ENCODE measurements around the gene PCNX2. TPM values are rescaled to one million over a fixed set of nuclear protein-coding genes. Genes with fewer than 3 reads are reported as not detected.
A peak's percentile ranks its signal among the peaks of the same experiment; 100 is the strongest.

PCNX2 gene
- total RNA-seq, 1 experiment from 2014 or later, result 63.4 TPM

- Mint-ChIP-seq H3K27ac (ENCODE audit: unreplicated experiment) (peak overlapping the region; percentile 43), H3K36me3 (ENCODE audit: insufficient read depth, unreplicated experiment) (no peaks in the 10 kb centered on the region), H3K4me1 (ENCODE audit: low read depth, unreplicated experiment) (peaks cover 78% of the 10 kb centered on the region), H3K27me3 (ENCODE audit: unreplicated experiment) (no peaks in the 10 kb centered on the region), H3K4me3 (ENCODE audit: low read depth, unreplicated experiment) (peak overlapping the region; percentile 17), H3K9me3 (ENCODE audit: low read depth, unreplicated experiment) (no peaks in the 10 kb centered on the region)
- TF ChIP-seq CTCF (IDR thresholded peaks at IDR 0.05; ENCODE audit: unreplicated experiment), result no peak
- CTCF ChIA-PET, result interaction anchor here (0.6 to 1.4 kb wide), 4 partner anchors 8 to 814 kb away, joined by 3 to 5 read pairs (median 3); no protein-coding TSS in a partner anchor
- no TSS peak for BruUV-seq (replicated peaks)
- no peak for DNase-seq
- intact Hi-C loops (cut with micrococcal nuclease; ENCODE audit: unreplicated experiment), result no loop called here
Observed at GRCh38 chr1:233340031-233340555, 44.6 kb upstream of the PCNX2 start.

- no peak for TF ChIP-seq CTCF (IDR thresholded peaks at IDR 0.05; ENCODE audit: unreplicated experiment)
- Mint-ChIP-seq H3K27ac (ENCODE audit: unreplicated experiment) (no peak overlapping the region), H3K4me1 (ENCODE audit: low read depth, unreplicated experiment) (peaks cover 72% of the 10 kb centered on the region), H3K36me3 (ENCODE audit: insufficient read depth, unreplicated experiment) (no peaks in the 10 kb centered on the region), H3K4me3 (ENCODE audit: low read depth, unreplicated experiment) (no peak overlapping the region), H3K27me3 (ENCODE audit: unreplicated experiment) (no peaks in the 10 kb centered on the region), H3K9me3 (ENCODE audit: low read depth, unreplicated experiment) (no peaks in the 10 kb centered on the region)
- intact Hi-C loops (cut with micrococcal nuclease; ENCODE audit: unreplicated experiment), result no loop called here
- no peak for DNase-seq
- BruUV-seq (replicated peaks), result no TSS peak
- CTCF ChIA-PET, result interaction anchor here (0.8 kb wide), 1 partner anchor 13 kb away, joined by 3 read pairs; no protein-coding TSS in a partner anchor
Observed at GRCh38 chr1:233338102-233338501, 42.6 kb upstream of the PCNX2 start.

DNA sequence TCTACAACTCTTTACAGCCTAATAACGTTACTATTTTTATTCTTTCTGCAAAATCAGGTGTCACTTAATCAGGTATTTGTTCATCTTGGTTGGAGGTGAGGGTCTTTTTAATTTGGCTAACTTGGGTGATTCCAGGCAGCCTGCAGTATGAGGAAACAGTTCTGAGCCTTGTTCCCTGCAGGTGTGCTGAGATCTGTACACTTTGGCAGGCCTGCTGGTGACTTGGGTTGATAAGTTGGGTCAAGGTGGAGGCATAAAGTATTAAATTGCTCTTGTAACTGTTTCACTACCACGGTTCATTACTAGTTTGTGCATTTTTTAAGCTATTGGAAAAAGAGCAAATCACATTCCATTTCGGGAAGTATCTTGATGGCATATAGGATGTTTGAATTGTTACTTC lies 42.0 kb upstream of the PCNX2 start:
- Mint-ChIP-seq H3K4me1 (ENCODE audit: low read depth, unreplicated experiment) (peaks cover 69% of the 10 kb centered on the region), H3K36me3 (ENCODE audit: insufficient read depth, unreplicated experiment) (no peaks in the 10 kb centered on the region), H3K27ac (ENCODE audit: unreplicated experiment) (no peak overlapping the region), H3K27me3 (ENCODE audit: unreplicated experiment) (no peaks in the 10 kb centered on the region), H3K9me3 (ENCODE audit: low read depth, unreplicated experiment) (no peaks in the 10 kb centered on the region), H3K4me3 (ENCODE audit: low read depth, unreplicated experiment) (no peak overlapping the region)
- no TSS peak for BruUV-seq (replicated peaks)
- intact Hi-C loops (cut with micrococcal nuclease; ENCODE audit: unreplicated experiment), result no loop called here
- CTCF ChIA-PET, result interaction anchor here (0.8 kb wide), 1 partner anchor 14 kb away, joined by 3 read pairs; no protein-coding TSS in a partner anchor
- TF ChIP-seq CTCF (IDR thresholded peaks at IDR 0.05; ENCODE audit: unreplicated experiment), result no peak
- no peak for DNase-seq

DNA sequence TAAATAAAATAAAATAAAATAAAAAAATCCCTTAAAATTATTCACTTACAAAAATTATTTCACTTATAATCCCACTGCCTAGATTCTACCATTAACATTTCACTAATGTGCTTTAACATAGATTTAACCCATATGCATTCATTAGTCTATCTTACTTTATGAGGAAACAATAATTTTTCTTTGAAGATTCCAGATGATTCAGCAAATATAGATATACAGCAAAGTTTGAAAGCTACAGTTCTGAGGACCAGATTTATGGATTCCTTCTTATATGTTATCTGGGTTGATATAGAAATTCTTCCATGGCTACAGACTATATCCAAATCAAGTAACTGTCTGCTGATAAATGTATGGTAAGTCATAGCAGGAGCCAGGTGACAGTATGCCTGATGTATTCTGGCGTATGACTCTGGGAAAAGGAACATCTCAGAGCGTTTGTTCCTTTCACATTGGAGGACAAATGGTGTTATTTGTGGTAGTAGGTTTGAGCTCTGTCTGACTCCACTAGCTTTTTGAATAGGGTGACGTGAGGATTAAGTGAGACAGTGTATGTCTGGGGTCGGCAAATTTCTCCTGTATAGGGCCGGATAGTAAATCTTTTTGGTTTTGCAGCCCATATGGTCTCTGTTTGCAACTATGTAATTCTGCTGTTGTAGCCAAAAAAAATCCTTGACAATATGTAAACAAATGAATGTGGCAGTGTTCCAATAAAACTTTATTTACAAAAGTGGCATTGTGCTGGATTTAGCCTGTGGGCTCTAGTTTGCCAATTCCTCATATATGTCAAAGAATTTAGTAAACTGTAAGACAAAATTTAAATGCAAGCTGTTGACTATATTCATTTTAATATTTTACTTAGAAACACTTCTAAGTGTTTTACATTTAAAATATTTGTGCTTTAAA lies 41.3 kb upstream of the PCNX2 start:
- no TSS peak for BruUV-seq (replicated peaks)
- no peak for TF ChIP-seq CTCF (IDR thresholded peaks at IDR 0.05; ENCODE audit: unreplicated experiment)
- Mint-ChIP-seq H3K27ac (ENCODE audit: unreplicated experiment) (no peak overlapping the region), H3K4me1 (ENCODE audit: low read depth, unreplicated experiment) (peaks cover 69% of the 10 kb centered on the region), H3K27me3 (ENCODE audit: unreplicated experiment) (no peaks in the 10 kb centered on the region), H3K4me3 (ENCODE audit: low read depth, unreplicated experiment) (no peak overlapping the region), H3K9me3 (ENCODE audit: low read depth, unreplicated experiment) (no peaks in the 10 kb centered on the region), H3K36me3 (ENCODE audit: insufficient read depth, unreplicated experiment) (no peaks in the 10 kb centered on the region)
- CTCF ChIA-PET, result no interaction called here
- intact Hi-C loops (cut with micrococcal nuclease; ENCODE audit: unreplicated experiment), result no loop called here
- DNase-seq, result no peak

Measured in Calu3 (cell line).